ENCODE data around the gene TMEM18. TPM values are rescaled to one million over a fixed set of nuclear protein-coding genes. Genes with fewer than 3 reads are reported as not detected.

TMEM18 gene
- total RNA-seq, 1 donor, result 11.5 TPM

- Histone ChIP-seq H3K4me1 (ENCODE audit: insufficient read depth, low read length) (no peaks in the 10 kb centered on the region), H3K9me3 (ENCODE audit: low read depth, low read length) (no peaks in the 10 kb centered on the region), H3K27me3 (ENCODE audit: insufficient read depth, low read length) (peaks cover 5% of the 10 kb centered on the region), H3K4me3 (ENCODE audit: low read length) (no peak overlapping the region)
Measured at GRCh38 chr2:618422-618990, 58.7 kb downstream of the TMEM18 start.

DNA sequence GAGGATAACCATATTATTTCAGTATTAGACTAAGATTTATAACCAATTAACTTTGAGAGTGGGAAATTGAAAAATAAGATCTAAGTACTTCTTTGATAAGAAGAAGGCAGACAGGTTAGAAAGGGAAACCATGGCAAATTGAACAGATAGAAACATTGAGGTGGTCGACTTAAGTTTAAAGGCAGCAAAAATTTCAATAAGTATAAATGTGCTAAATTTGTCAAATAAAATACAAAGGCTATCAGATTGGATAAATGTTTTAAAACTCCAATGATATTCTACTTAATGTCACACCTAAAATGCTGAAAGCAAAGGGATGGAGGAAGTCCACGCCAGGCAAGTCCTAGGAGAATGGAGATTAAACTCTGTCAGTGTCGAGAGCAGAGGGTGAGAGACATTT is 59.2 kb downstream of the TMEM18 start:
- H3K9me3 ChIP-seq (ENCODE audit: low read depth, low read length), result no peaks in the 10 kb centered on the region
- H3K27me3 ChIP-seq (ENCODE audit: insufficient read depth, low read length), result peaks cover 5% of the 10 kb centered on the region
- H3K4me3 ChIP-seq (ENCODE audit: low read length), result no peak overlapping the region
- no peaks in the 10 kb centered on the region for H3K4me1 ChIP-seq (ENCODE audit: insufficient read depth, low read length)
